ENCODE data around the gene STUB1.

- TF ChIP-seq EZH2 (IDR thresholded peaks at IDR 0.05): no peak
- no peak for TF ChIP-seq POLR2AphosphoS5 (IDR thresholded peaks at IDR 0.05; ENCODE audit: borderline replicate concordance, low read depth, low read length)
- TF ChIP-seq FOXP2 (optimal IDR thresholded peaks at IDR 0.05; ENCODE audit: control extremely low read depth, extremely low read length, insufficient read depth): no peak
Observed at GRCh38 chr16:711548-712320, 31.5 kb downstream of the STUB1 start.

Data from SK-N-MC (cell line).